Left lung (tissue), 10 donors: ENCODE results near the gene TAF11L13. TPM values are rescaled to one million over a fixed set of nuclear protein-coding genes. Genes with fewer than 3 reads are reported as not detected.
"Not testable (repeated sequence)": the region's sequence is repeated elsewhere in the genome, so short reads cannot be mapped to it uniquely, and the experiment has no call there.

Experiments
- ATAC-seq: fragments of 200-7000 bp; cut with Tn5 transposase; one replicate; pipeline ENCODE4 v1.9.1; 2020; ENCODE audit warnings: moderate library complexity
- DNase-seq, 4 donors: peaks; one replicate each; pipeline ENCODE4 v3.0.0-alpha.2; 2013 to 2020
- H3K27ac ChIP-seq, 2 donors: fragments of 200-600 bp; sonication (generic) in 1 of 2; one replicate each; pipeline versions ENCODE4 v1.5.0 to v1.8.0; 2020 to 2021
- H3K27me3 ChIP-seq, 2 donors: fragments of 200-600 bp; sonication (generic) in 1 of 2; one replicate each; pipeline versions ENCODE4 v1.5.0 to v1.8.0; 2020 to 2021
- H3K36me3 ChIP-seq, 2 donors: fragments of 200-600 bp; sonication (generic) in 1 of 2; one replicate each; pipeline versions ENCODE4 v1.5.0 to v1.8.0; 2020 to 2021
- H3K4me1 ChIP-seq, 2 donors: fragments of 200-600 bp; one replicate each; pipeline ENCODE4 v1.8.0; 2021
- H3K4me3 ChIP-seq, 2 donors: fragments of 200-600 bp; sonication (generic) in 1 of 2; one replicate each; pipeline versions ENCODE4 v1.5.0 to v1.8.0; 2020 to 2021; ENCODE audit warnings: mild to moderate bottlenecking in 1 of 2
- H3K9me3 ChIP-seq, 2 donors: fragments of 200-600 bp; sonication (generic) in 1 of 2; one replicate each; pipeline versions ENCODE4 v1.5.0 to v1.8.0; 2020 to 2021
- intact Hi-C, 2 donors: fragments of 100-400 bp; cut with DNase I; formaldehyde crosslinking; loops; one replicate each; pipeline versions ENCODE4 v1.11.2 to v1.14.2; 2022
- polyA plus RNA-seq, 6 donors: library from polyadenylated mRNA; unstranded; fragments of 120-200 nt; gene quantifications; one replicate each; pipeline ENCODE4 v1.2.1, GENCODE V29; 2013; ENCODE audit not compliant: insufficient read length in 6 of 6
- total RNA-seq, 2 donors: library from RNA; stranded (reverse); fragmentation: NEBNext Ultra II Directional; extraction: Animal tissue kit (Norgen Biotek cat#: 25700); gene quantifications; one replicate each; pipeline ENCODE4 v1.2.1, GENCODE V29; 2021
- TF ChIP-seq, protein P1 (sequence below), 2 donors: fragments of 200-600 bp; sonication (generic) in 1 of 2; IDR thresholded peaks; one replicate each; pipeline versions ENCODE4 v1.5.0 to v1.8.0; 2021; ENCODE audit warnings: antibody characterized with exemption in 2 of 2
- donor health status: DM: no; HTN: yes; CAD: no.
- donor health status: DM: no; HTN: no; CAD: no.

TAF11L13 gene
- total and polyA plus RNA-seq, 8 donors = not detected

DNA sequence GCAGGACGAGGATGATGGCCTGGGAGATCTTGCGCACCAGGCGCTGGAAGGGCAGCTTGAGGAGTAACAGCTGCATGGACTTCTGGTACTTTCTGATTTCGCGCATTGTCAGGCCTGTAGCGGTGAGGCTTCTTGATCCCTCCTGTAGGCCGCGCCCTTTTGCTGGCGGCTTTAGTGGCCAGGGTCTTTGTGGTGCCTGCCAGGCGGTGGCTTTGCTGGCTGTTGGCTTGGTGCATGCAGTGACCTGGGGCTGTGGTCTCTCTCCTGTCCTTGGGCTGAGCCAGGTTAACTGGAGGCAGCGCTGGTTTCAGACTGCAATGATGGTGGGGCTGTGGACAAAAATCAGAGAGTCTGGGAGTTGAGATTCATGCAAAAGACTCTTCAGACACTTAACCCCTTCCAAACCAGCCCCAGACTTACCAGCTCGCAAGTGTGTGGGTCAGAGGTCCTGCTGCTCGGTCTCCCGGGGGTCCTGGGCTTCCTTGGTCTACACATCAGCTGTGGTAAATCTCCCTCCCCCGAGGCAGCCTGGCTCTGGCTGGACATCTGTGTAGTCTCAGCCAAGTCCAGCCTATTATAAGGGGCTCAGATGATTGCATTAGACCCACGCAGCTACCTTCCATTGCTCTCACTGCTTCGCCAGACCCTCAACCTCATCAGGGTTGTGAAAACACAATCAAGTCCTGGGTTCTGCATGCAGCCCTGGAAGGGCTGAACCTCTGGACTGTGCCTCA lies 16.8 kb upstream of the TAF11L13 start:
- H3K27ac ChIP-seq = no peak overlapping the region
- peak in 1 of 4 donors; percentile 51 for DNase-seq
- TF ChIP-seq, protein P1, sequence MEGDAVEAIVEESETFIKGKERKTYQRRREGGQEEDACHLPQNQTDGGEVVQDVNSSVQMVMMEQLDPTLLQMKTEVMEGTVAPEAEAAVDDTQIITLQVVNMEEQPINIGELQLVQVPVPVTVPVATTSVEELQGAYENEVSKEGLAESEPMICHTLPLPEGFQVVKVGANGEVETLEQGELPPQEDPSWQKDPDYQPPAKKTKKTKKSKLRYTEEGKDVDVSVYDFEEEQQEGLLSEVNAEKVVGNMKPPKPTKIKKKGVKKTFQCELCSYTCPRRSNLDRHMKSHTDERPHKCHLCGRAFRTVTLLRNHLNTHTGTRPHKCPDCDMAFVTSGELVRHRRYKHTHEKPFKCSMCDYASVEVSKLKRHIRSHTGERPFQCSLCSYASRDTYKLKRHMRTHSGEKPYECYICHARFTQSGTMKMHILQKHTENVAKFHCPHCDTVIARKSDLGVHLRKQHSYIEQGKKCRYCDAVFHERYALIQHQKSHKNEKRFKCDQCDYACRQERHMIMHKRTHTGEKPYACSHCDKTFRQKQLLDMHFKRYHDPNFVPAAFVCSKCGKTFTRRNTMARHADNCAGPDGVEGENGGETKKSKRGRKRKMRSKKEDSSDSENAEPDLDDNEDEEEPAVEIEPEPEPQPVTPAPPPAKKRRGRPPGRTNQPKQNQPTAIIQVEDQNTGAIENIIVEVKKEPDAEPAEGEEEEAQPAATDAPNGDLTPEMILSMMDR (IDR thresholded peaks at IDR 0.05) = no peak
- no peaks in the 10 kb centered on the region for H3K36me3 ChIP-seq
- ATAC-seq = no peak
- no peaks in the 10 kb centered on the region for H3K9me3 ChIP-seq
- H3K27me3 ChIP-seq = no peaks in the 10 kb centered on the region
- H3K4me1 ChIP-seq = no peaks in the 10 kb centered on the region
- intact Hi-C loops = no loop called here
- no peak overlapping the region for H3K4me3 ChIP-seq

DNA sequence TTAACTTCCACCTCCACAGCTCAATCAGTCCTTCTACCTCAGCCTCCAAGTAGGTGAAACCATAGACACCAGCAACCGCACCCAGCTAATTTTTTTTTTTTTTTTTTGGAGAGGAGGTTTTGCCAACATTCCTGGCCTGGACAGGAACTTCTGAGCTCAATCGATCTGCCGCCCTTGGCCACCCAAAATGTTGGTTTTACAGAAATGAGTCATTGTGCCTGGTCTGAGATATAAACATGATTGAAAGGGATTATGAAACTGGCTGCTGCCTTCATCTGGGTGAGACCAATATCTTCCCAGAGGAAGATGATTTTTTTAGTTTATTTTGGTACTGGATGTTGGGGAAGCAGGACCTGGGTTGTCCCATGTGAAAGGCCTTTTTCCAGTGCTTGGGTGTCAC lies 12.5 kb upstream of the TAF11L13 start:
- intact Hi-C loops = no loop called here
- Histone ChIP-seq H3K4me1 (no peaks in the 10 kb centered on the region), H3K36me3 (no peaks in the 10 kb centered on the region), H3K27ac (no peak overlapping the region), H3K4me3 (no peak overlapping the region), H3K9me3 (peaks cover 0 to 4% of the 10 kb centered on the region in 2 donors), H3K27me3 (no peaks in the 10 kb centered on the region)
- TF ChIP-seq, protein P1 (IDR thresholded peaks at IDR 0.05) = no peak
- DNase-seq (no peak), ATAC-seq (no peak)

DNA sequence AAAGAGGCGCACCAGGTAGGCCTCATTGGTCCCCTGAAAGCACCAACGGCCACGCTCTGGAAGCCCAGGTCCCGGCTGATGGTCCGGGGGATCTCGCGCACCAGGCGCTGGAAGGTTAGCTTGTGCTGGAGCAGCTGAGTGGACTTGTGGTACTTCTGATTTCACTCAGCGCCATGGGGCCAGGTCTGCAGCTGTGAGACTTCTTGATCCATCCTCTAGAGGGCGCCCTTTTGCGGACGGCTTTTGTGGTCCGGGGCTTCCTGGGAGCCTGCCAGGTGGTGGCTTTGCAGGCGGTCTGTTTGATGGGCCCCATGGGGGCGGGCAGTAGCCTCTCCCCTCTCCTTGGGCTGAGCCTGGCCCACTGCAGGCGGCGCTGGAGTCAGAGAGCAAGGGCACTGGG lies 11.3 kb upstream of the TAF11L13 start:
- ATAC-seq (no peak), DNase-seq (peak in 1 of 4 donors; percentile 71)
- no peaks in the 10 kb centered on the region for H3K4me1 ChIP-seq
- H3K27ac ChIP-seq = no peak overlapping the region
- H3K9me3 ChIP-seq = peaks cover 0 to 4% of the 10 kb centered on the region in 2 donors
- intact Hi-C loops = no loop called here
- no peaks in the 10 kb centered on the region for H3K36me3 ChIP-seq
- no peak overlapping the region for H3K4me3 ChIP-seq
- H3K27me3 ChIP-seq = no peaks in the 10 kb centered on the region
- TF ChIP-seq, protein P1 (IDR thresholded peaks at IDR 0.05) = no peak

DNA sequence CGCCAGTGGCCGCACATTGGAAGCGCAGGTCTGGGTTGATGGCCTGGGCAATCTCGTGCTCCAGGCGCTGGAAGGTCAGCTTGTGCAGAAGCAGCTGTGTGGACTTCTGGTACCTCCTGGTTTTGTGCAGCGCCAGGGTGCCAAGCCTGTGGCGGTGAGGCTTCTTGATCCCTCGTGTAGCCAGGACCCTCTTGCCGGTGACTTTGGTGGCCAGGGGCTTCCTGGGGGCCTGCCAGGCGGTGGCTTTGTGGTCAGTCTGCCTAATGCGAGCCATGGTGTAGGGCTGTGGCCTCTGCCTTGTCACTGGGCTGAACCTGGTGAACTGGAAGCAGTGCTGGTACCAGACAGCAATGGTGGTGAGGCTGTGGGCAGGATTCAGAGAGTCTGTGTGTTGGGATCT lies 6.2 kb upstream of the TAF11L13 start:
- H3K36me3 ChIP-seq = no peaks in the 10 kb centered on the region
- DNase-seq = peak in 1 of 4 donors; percentile 65
- H3K4me1 ChIP-seq = no peaks in the 10 kb centered on the region
- H3K4me3 ChIP-seq = no peak overlapping the region
- no peak overlapping the region for H3K27ac ChIP-seq
- H3K27me3 ChIP-seq = no peaks in the 10 kb centered on the region
- peaks cover 0 to 2% of the 10 kb centered on the region in 2 donors for H3K9me3 ChIP-seq
- intact Hi-C loops = no loop called here
- ATAC-seq = no peak
- TF ChIP-seq, protein P1 (IDR thresholded peaks at IDR 0.05) = no peak

DNA sequence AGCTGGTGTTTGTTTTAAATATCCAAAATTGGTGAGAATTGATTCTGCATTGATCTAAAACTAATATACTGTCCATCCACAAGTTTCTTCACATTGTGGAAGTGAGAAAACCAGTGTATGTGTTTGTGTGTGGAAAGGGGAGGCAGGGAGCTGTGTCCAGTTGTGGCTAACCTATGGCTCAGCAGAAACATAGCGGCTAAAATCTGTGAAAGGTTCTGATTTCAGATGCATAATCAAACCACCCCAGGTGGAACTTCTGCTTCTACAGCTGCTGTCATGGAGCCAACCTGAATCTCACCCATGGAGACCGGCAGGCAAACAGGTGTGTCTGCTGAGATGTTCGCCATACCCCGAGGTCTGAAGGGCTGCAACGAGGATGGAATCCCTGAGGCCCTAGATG lies 2.3 kb downstream of the TAF11L13 start, which contains the start of gene TAF11L14:
Gene TAF11L14 (plus strand): TSS at position 301 of the 400 bp plus-strand sequence.
- Histone ChIP-seq H3K4me3 (no peak within 1 kb of the TSS), H3K27me3 (no peaks in the 10 kb centered on the region), H3K27ac (no peak within 1 kb of the TSS), H3K36me3 (no peaks in the 10 kb centered on the region), H3K4me1 (no peaks in the 10 kb centered on the region), H3K9me3 (no peaks in the 10 kb centered on the region)
- DNase-seq (no peak), ATAC-seq (no peak)
- intact Hi-C loops = no loop called here
- TF ChIP-seq, protein P1 (IDR thresholded peaks at IDR 0.05) = no peak

DNA sequence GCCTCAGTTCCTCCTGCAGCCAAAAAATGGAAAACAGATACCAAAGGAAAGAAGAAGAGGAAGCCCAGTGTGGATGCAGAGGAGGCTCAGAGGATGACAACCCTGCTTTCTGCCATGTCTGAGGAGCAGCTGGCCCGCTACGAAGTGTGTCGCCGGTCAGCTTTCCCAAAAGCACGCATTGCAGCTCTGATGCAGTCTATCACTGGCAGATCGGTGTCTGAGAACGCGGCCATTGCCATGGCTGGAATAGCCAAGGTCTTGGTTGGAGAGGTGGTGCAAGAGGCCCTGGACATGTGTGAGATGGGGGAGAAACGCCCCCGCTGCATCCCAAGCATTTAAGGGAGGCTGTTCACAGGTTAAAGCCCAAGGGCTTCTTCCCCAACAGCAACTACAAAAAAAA lies 17.3 kb downstream of the TAF11L13 start:
- H3K27ac ChIP-seq, H3K36me3 ChIP-seq, H3K27me3 ChIP-seq, DNase-seq, intact Hi-C loops, H3K4me3 ChIP-seq, H3K4me1 ChIP-seq, ATAC-seq, H3K9me3 ChIP-seq: not testable (repeated sequence)

DNA sequence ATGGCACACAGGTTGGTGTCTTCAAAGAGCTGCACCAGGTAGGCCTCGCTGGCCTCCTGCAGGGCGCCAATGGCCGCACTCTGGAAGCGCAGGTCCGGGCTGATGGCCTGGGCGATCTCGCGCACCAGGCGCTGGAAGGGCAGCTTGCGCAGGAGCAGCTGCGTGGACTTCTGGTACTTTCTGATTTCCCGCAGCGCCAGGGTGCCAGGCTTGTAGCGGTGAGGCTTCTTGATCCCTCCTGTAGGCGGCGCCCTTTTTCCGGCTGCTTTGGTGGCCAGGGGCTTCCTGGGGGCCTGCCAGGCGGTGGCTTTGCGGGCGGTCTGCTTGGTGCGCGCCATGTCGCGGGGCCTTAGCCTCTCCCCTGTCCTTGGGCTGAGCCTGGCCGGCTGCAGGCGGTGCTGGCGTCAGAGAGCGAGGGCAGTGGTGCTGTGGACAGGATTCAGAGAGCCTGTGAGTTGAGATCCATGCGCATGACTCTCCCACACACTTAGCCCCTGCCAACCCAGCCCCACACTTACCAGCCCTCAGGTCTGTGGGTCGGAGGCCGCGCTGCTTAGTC lies 23.4 kb downstream of the TAF11L13 start:
- ATAC-seq, H3K4me1 ChIP-seq, H3K9me3 ChIP-seq, H3K27me3 ChIP-seq, intact Hi-C loops, H3K27ac ChIP-seq, H3K4me3 ChIP-seq, DNase-seq, H3K36me3 ChIP-seq: not testable (repeated sequence)
